HG03521 (cell line): ENCODE results near the gene FLYWCH1.
"Not testable (repeated sequence)": the region's sequence is repeated elsewhere in the genome, so short reads cannot be mapped to it uniquely, and the experiment has no call there.

Experiments used
- ATAC-seq: cut with Tn5 transposase; IDR thresholded peaks from one replicate; pipeline ENCODE4 v1.9.1; 2021; ENCODE audit warnings: mild to moderate bottlenecking, moderate library complexity; ENCODE audit not compliant: unreplicated experiment

The FLYWCH1 gene

DNA sequence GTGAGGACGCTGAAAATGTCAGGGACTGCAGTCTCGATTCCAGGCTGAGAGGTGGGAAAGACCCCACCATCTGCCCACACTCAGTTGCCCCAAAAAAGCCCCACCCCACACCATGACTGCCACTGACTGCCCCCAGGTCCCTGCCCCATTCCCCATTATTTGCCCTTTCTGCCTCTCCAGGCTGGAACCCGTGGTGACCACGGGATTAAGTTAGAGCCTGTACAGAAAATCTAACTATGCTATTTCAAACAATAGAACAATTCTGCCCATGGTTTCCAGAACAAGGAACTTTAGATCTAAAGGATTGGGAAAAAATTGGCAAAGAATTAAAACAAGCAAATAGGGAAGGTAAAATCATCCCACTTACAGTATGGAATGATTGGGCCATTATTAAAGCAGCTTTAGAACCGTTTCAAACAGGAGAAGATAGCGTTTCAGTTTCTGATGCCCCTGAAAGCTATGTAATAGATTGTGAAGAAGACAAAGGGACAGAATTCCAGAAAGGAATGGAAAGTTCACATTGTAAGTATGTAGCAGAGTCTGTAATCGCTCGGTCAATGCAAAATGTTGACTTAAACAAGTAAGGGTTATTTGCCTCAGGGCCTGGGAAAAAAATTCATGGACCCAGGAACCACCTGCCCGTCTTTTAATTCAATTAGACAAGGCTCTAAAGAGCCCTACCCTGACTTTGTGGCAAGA, 14.4 kb downstream of the FLYWCH1 start:
- ATAC-seq: no peak

DNA sequence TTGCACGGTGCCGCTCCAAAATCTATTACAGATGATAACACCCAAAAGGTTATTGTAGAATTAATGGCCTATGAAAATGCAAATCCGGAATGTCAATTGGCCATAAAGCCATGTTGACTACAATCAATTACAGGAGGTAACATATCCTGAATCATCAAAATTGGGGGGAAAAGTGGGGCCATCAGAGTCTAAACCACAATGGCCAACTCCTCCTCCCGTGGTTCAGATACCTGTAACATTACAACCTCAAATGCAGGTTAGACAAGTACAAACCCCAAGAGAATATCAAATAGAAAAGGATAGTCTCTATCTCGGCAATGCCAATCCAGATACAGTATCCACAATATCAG, 14.9 kb downstream of the FLYWCH1 start:
- ATAC-seq: no peak

DNA sequence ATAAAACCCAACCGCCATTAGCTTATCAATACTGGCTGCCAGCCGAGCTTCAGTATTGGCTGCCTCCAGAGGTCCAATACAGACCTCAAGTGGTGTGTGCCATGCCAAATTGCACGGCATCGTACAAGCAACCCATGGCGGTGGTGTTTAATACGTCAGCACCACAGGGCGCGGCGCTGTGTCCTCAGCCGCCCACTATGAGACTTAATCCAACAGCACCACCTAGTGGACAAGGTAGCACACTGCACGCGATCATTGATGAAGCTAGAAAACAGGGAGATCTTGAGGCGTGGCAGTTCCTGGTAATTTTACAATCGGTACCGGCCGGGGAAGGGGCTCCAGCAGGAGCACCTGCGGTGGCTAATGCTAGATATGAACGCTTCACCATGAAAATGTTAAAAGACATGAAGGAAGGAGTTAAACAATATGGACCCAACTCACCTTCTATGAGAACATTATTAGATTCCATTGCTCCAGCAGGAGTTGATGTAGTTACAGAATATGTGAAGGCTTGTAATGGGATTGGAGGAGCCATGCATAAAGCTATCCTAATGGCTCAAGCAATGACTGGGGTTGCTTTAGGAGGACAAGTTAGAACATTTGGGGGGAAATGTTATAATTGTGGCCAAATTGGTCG, 15.4 kb downstream of the FLYWCH1 start:
- no peak for ATAC-seq

DNA sequence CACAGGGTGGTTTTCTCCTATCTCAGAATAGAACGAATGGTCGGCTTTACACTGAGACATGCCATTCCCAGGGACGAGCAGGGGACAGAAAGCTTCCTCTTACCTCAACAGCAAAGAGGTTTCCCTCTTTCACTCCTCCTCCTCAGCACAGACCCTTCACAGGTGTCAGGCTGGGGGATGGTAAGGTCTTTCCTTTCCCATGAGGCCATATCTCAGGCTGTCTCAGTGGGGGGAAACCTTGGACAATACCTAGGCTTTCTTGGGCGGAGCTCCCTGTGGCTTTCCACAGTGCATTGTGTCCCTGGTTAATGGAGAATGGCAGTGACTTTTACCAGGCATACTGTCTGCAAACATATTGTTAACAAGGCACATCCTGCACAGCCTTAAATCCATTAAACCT, 16.4 kb downstream of the FLYWCH1 start:
- not testable (repeated sequence) for ATAC-seq

DNA sequence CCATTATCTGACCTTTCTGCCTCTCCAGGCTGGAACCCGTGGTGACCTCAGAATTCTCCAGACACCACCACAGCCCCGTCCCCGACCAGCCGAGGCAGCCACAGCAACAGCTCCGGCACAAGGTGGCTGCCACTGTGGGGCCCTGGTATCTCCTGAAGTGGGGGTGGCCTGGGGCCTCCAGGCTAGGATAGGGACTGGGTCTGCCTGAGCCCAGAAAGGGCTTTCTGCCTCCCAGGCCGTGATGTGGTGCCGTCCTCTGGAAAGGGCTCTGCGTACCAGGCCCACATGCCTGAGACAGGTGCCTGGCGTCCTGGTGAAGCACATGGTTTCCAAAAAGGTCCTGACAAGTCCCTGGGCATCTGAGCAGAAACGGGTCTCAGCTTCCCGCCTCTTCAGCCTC, 17.1 kb downstream of the FLYWCH1 start:
- ATAC-seq: no peak

DNA sequence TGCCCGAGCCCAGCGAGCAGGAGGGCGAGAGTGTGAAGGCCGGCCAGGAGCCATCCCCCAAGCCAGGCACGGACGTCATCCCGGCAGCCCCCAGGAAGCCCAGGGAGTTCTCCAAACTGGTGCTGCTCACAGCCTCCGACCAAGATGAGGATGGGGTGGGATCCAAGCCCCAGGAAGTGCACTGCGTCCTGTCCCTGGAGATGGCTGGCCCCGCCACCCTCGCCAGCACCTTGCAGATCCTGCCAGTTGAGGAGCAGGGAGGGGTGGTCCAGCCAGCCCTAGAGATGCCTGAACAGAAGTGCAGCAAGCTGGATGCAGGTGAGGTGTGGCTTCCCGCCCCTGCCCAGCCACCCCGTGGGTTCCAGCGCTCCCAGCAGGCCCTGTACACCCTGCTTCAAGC, 18.0 kb downstream of the FLYWCH1 start:
- no peak for ATAC-seq

DNA sequence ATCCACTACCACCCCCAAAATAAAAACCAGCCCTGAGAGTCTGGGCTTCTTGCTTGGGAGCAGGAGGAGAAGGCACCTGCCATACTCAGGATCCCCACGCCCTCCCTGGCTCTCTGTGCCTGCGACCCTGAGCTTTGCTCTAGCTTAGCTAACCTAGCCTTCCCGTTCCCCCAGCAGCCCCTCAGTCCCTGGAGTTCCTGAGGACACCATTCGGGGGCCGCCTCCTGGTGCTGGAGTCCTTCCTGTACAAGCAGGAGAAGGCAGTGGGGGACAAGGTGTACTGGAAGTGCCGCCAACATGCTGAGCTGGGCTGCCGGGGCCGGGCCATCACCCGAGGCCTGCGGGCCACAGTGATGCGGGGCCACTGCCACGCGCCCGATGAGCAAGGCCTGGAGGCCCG, 18.5 kb downstream of the FLYWCH1 start:
- no peak for ATAC-seq

DNA sequence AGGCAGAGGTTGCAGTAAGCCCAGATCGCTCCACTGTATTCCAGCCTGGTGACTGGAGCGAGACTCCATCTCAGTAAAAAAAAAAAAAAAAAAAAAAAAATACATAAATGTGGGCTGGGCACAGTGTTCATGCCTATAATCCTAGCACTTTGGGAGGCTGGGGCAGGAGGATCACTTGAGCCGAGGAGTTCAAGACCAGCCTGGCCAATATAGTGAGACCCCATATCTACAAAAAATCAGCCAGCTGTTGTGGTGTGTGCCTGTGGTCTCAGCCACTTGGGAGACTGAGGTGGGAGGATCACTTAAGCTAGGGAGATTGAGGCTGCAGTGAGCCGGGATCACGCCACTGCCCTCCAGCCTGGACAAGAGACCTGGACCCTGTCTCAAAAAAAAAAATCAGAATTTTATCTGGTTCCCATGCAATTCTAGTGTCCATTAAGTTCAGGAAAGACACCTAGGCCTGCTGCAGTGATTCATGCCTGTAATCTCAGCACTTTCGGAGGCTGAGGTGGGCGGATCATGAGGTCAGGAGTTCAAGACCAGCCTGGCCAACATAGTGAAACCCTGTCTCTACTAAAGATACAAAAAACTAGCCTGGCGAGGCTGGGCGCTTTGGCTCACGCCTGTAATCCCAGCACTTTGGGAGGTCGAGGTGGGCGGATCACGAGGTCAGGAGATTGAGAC, 19.6 kb downstream of the FLYWCH1 start:
- not testable (repeated sequence) for ATAC-seq

DNA sequence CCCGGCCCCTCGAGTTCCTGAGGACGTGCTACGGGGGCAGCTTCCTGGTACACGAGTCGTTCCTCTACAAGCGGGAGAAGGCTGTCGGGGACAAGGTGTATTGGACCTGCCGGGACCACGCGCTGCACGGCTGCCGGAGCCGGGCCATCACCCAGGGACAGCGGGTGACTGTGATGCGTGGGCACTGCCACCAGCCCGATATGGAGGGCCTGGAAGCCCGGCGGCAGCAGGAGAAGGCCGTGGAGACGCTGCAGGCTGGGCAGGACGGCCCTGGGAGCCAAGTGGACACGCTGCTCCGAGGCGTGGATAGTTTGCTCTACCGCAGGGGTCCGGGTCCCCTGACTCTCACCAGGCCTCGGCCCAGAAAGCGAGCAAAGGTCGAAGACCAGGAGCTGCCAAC, 21.4 kb downstream of the FLYWCH1 start:
- no peak for ATAC-seq

DNA sequence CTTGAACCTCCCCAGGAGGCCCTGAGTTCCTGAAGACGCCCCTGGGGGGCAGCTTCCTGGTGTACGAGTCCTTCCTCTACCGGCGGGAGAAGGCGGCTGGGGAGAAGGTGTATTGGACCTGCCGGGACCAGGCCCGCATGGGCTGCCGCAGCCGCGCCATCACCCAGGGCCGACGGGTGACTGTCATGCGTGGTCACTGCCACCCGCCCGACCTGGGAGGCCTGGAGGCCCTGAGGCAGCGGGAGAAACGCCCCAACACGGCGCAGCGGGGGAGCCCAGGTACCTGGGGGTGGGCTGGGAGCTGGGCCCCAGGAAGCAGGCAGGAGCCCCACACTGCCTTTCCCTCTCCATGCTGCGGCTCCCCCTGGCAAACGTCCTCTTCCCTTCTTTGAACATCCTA, 22.0 kb downstream of the FLYWCH1 start:
- ATAC-seq: no peak

DNA sequence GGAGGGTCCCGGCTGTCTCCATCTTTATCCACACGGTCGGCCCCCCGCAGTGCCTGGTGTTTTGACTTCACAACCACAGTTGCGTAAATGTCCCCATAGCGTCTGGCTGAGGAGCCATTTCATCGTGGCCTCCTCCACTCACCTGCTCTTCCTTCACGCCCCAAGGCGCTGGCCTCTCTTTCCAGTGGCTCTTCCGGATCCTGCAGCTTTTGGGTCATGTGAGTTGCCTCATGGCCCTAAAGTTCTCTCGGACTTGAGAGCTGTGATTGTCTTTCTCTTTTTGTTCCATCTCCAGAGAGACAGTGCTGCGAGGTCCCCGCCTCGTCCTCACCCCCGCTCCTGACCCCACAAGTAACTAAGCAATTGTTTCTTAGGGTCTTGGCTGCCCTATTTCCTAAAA, 22.7 kb downstream of the FLYWCH1 start:
- no peak for ATAC-seq

DNA sequence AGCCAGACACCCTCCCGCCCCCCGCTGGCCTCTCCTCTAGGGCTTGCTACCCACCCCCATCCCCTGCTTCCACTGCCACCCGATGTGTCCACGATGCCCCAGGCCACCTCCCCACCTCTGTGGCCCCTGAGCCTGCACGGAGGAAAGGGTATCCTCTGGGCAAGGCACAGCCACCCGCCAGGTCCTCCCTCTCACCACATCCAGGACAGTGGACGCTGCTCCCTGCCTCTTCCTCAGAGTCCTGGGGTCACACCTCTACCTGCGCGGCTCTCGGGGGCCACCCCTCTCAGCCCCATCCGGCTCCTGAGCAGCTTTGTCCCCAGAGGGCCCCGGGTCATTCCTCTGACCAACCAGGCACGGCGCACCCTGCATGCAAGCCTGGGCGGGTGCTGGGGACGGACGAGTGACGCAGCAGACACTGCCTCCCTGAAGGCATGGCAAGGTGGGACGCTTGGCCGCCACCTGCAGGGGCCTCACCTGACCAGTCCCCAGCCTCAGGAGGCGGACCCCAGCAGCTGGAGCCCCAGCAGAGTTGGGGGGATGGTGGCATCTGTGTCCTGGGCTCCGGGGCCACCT, 24.8 kb downstream of the FLYWCH1 start:
- ATAC-seq: no peak

DNA sequence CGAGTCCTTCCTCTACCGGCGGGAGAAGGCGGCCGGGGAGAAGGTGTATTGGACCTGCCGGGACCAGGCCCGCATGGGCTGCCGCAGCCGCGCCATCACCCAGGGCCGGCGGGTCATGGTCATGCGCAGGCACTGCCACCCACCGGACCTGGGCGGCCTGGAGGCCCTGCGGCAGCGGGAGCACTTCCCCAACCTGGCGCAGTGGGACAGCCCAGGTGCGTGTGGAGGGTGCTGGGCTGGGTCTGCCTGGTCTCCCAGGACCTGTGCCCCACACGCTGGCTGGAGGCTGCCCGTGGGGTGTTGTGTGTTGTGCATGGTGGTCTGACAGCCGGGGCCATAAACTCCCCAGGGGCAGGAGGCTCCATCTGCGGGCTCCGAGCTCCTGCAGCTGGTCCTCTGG, 25.4 kb downstream of the FLYWCH1 start:
- no peak for ATAC-seq

DNA sequence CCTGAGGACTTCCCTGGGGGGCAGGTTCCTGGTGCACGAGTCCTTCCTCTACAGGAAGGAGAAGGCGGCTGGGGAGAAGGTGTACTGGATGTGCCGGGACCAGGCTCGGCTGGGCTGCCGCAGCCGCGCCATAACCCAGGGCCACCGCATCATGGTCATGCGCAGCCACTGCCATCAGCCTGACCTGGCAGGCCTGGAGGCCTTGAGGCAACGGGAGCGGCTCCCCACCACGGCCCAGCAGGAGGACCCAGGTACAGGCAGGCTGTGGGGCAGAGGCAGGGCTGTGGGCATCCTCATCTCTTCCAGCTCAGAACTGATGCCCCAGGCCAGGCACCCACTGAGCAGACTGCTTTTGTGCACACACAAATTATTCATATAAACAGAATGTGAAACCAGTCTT, 26.5 kb downstream of the FLYWCH1 start:
- no peak for ATAC-seq

DNA sequence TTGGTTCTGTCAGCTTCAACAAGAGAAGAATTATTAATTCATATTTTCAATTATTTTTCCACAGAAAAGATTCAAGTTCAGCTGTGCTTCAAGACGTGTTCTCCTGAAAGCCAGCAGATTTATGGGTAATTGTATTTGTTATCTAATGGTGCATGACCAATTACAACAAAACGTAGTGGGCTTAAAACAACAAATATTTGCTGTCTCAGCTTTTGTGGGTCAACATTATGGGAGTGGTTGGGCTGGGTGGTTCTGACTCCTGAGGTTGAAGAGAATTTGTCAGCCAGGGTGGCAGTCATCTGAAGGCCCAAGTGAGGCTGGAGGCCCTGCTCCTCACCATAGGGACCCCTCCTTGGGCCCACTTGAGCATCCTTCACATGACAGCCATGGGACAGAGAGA, 28.2 kb downstream of the FLYWCH1 start:
- no peak for ATAC-seq

DNA sequence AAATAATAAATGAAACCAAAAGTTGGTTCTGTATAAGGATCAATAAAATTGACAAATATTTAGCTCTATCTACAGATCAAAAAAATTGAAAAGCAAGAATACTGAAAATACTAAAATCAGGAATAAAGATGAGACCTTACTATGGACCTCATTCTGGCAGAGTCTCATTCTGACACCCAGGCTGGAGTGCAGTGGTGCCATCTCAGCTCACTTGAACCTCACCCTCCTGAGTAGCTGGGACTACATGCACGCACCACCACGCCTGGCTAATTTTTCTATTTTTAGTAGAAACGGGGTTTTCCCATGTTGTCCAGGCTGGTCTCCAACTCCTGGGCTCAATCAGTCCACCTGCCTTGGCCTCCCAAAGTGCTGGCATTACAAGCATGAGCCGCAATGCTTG, 30.3 kb downstream of the FLYWCH1 start:
- ATAC-seq: no peak

DNA sequence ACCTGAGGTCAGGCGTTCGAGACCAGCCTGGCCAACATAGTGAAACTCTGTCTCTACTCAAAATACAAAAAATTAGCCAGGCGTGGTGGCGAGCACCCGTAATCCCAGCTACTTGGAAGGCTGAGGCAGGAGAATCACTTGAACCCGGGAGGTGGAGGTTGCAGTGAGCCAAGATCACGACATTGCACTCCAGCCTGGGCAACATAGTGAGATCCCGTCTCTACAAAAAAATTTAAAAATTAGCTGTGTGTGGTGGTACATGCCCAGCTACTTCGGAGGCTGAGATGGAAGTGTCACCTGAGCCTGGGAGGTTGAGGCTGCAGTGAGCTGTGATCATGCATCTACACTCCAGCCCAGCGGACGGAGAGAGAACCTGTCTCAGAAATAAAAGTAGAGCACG, 32.0 kb downstream of the FLYWCH1 start:
- not testable (repeated sequence) for ATAC-seq

DNA sequence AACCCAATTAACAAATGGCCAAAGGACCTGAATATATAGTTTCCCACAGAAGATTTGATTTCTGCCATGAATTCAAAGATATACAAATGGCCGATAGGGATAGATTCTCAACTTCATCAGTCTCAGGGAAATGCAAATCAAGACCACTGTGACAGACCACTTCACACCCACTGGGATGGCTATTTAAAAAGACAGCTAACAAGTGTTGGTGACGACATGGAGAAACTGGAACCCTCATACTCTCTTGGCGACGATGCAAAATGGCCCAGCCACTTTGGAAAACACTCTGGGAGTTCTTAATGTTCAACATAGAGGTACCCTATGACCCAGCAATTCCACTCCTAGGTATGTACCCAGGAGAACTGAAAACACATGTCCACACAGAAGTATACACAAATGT, 34.9 kb downstream of the FLYWCH1 start:
- ATAC-seq: no peak

DNA sequence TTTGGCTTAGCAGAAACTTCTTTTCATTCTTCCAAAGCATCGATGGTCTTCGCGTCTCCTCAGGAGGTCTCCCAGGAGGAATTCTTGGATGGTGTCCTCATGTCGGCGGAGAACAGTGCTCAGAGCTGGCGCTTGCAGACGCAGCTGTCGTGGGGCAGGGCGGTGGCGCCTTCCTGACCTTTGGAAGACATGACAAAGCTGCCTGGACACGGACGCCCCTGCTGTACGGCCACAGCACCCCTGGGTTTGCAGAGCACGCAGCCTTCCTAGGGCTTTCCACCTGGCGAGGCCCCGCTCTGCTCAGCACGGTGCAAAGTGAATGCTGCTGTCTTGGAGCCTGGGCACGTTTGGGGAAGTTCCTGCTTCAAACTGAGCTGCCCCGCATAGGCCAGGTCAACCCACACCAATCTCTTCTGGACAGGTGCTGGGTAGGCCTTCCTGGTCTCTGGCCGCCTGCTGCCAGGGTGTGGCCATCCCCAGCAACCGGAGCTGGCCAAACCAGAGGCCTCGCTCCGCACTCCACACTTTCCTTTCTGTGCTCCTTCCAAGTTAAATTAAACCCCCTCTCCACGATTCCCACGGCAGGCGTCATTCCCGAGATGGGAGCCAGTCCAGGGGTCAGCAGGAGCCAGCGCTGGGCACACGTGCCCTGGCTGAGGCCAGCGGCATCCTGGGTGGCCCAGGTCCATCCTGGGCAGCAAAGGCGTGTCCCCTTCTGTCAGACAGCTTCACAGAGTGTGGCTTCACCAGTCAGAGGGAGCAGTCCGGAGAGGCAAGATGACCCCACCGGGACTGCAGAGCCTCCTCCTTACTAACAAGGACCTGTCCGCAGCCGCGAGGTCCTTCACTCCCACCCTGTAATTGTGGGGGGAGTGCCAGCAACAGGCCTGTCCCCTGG, 37.3 kb downstream of the FLYWCH1 start:
- ATAC-seq: no peak

DNA sequence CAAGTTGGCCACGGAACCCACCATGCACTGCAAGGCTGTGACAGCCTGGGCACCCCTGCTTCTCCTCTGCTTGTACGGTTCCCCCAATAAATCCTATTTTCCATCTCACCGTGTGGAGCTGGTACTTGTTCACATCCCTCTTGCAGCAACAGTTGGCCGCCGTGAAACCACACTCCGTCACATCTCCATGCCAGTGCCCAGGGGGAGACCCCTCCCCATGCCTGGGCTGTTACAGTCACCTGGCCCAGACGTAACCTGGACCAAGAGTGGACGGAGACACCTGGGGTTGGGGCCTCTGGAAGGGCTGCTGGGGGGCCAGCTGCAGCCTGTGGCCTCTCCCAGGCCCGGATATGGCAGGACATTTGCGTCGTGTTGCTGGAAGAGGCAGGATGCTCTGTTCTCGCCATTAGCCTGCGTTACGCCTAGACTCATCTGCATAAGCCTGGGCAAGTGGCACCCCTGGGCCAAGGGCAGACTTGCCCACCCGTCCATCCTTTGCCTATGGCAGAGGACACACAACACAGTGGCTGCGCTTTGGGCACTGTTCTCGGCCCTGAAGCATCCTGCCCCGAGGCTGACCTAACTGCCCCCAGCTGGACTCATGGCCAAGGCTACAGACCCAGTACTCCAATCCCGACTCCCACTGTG, 38.1 kb downstream of the FLYWCH1 start:
- ATAC-seq: no peak

DNA sequence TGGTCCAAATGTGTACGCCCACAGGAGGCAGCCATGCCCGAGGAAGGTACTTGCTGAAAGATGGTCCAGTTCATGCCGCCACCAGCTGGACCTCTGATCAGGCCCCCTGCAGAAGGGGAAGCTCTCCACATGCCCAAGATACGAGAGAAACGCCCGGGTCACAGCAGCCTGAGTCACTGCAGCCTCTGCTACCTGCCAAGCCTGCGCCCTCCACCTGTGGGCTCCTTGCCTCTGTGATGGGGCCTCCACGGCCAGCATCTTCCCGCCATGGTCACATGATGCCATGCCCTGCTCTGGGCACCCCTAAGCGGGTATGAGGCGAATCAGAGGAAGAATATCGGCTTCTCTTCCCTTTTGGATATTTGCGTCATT, 38.6 kb downstream of the FLYWCH1 start:
- ATAC-seq: no peak
